Panc1 (cell line): ENCODE measurements around the gene EEF2. TPM values are rescaled to one million over a fixed set of nuclear protein-coding genes. Genes with fewer than 3 reads are reported as not detected.

Source experiments
- ATAC-seq: fragments of 200-7000 bp; cut with Tn5 transposase; 2 replicates; pipeline ENCODE4 v1.9.1; 2020; ENCODE audit warnings: mild to moderate bottlenecking, moderate library complexity
- BruUV-seq: library from RNA; stranded (reverse); fragments of 400-500 nt; replicated peaks from 2 replicates; lab custom pipeline; 2021; lab: Mats Ljungman, UMichigan
- CTCF ChIA-PET: fragments of 300-600 bp; sonication (Branson Sonifier 250); formaldehyde crosslinking; loops from one replicate; lab custom pipeline; 2022; ENCODE audit warnings: antibody characterized with exemption; lab: Charles Lee
- POLR2A ChIA-PET: fragments of 300-600 bp; sonication (Branson Sonifier 250); formaldehyde crosslinking; loops from one replicate; lab custom pipeline; 2022; ENCODE audit warnings: antibody characterized with exemption; lab: Charles Lee
- DNase-seq: peaks from one replicate; pipeline ENCODE4 v3.0.0-alpha.2; 2010; ENCODE audit warnings: low read depth, low spot score
- H3K27ac ChIP-seq: 2 replicates; pipeline ENCODE4 v1.5.1; 2011; ENCODE audit warnings: mild to moderate bottlenecking, low read length, inconsistent platforms
- H3K27me3 ChIP-seq: fragments of 200-500 bp; sonication (Bioruptor generic); 2 replicates; pipeline ENCODE4 v1.6.0; 2014; ENCODE audit warnings: low read length, inconsistent platforms; ENCODE audit not compliant: control insufficient read depth, insufficient read depth
- H3K36me3 ChIP-seq: fragments of 200-500 bp; sonication (Bioruptor generic); 2 replicates; pipeline ENCODE4 v1.5.1; 2014; ENCODE audit warnings: inconsistent platforms, mild to moderate bottlenecking, low read length, moderate library complexity; ENCODE audit not compliant: control insufficient read depth, insufficient read depth
- H3K4me1 ChIP-seq: 2 replicates; pipeline ENCODE4 v1.5.1; 2011; ENCODE audit warnings: inconsistent platforms, mild to moderate bottlenecking, low read length, moderate library complexity; ENCODE audit not compliant: control insufficient read depth, insufficient read depth
- H3K4me3 ChIP-seq, 2 experiments: 2 replicates each; pipeline ENCODE4 v1.5.1; 2011 to 2012; ENCODE audit warnings: low read depth in 2 of 2, low read length in 2 of 2, mild to moderate bottlenecking in 2 of 2, inconsistent platforms in 1 of 2, moderate library complexity in 1 of 2
- H3K9me3 ChIP-seq: fragments of 200-500 bp; sonication (Bioruptor generic); 2 replicates; pipeline ENCODE4 v1.5.1; 2014; ENCODE audit warnings: low read depth, mild to moderate bottlenecking, inconsistent platforms, low read length, moderate library complexity; ENCODE audit not compliant: control insufficient read depth, insufficient read depth
- CTCF ChIP-seq: fragments of 450-650 bp; IDR thresholded peaks from 2 replicates; pipeline ENCODE4 v1.5.1; 2017; ENCODE audit warnings: mild to moderate bottlenecking
- POLR2AphosphoS5 ChIP-seq: IDR thresholded peaks from 2 replicates; pipeline ENCODE4 v1.6.1; 2012; ENCODE audit warnings: mild to moderate bottlenecking, low read depth, low read length, moderate library complexity
- REST ChIP-seq, 2 experiments: IDR thresholded peaks; 2 replicates each; pipeline ENCODE4 v1.6.1; 2011 to 2012; ENCODE audit warnings: low read depth in 2 of 2, control low read depth in 1 of 2, low read length in 1 of 2, mild to moderate bottlenecking in 1 of 2, moderate library complexity in 1 of 2; ENCODE audit not compliant: insufficient read depth in 1 of 2
- SIN3A ChIP-seq: IDR thresholded peaks from 2 replicates; pipeline ENCODE4 v1.6.1; 2012; ENCODE audit warnings: low read depth, mild to moderate bottlenecking, low read length, moderate library complexity, borderline replicate concordance; ENCODE audit not compliant: insufficient read depth
- TCF7L2 ChIP-seq: IDR thresholded peaks from 2 replicates; pipeline ENCODE4 v1.6.1; 2011; ENCODE audit warnings: mild to moderate bottlenecking, low read depth, low read length, inconsistent platforms
- in situ Hi-C: cut with HindIII; loops from 2 replicates; pipeline ENCODE4 v1.10.0; 2016; ENCODE audit warnings: low sequenced_read_pairs, low pct_unique_long_range_greater_than_20kb
- intact Hi-C: fragments of 100-400 bp; cut with micrococcal nuclease; formaldehyde crosslinking; loops from one replicate; pipeline ENCODE4 v1.10.0; 2022; ENCODE audit not compliant: unreplicated experiment
- total RNA-seq: library from RNA; stranded (reverse); gene quantifications from one replicate; pipeline ENCODE4 v1.2.1, GENCODE V29; 2021; ENCODE audit not compliant: unreplicated experiment

The EEF2 gene
- total RNA-seq, 1 experiment from 2014 or later, result 1,391 TPM

- H3K4me3 ChIP-seq, result no peak overlapping the region
- H3K4me1 ChIP-seq, result peaks cover 11% of the 10 kb centered on the region
- POLR2A ChIA-PET, result no interaction called here
- H3K27me3 ChIP-seq, result no peaks in the 10 kb centered on the region
- H3K27ac ChIP-seq, result no peak overlapping the region
- H3K36me3 ChIP-seq, result peaks cover 3% of the 10 kb centered on the region
- DNase-seq (no peak), ATAC-seq (no peak)
- CTCF ChIA-PET, result no interaction called here
- BruUV-seq, result no TSS peak
- no peak for TF ChIP-seq POLR2AphosphoS5
- no peak for TF ChIP-seq SIN3A
- no peak for TF ChIP-seq REST (IDR thresholded peaks at IDR 0.05; ENCODE audit: insufficient read depth in 1 of 2, low read depth in 2 of 2, low read length in 1 of 2)
- no peak for TF ChIP-seq CTCF
- no peak for TF ChIP-seq TCF7L2
- no peaks in the 10 kb centered on the region for H3K9me3 ChIP-seq
- intact Hi-C loops (no loop called here), in situ Hi-C loops (no loop called here)
These were observed 20.7 kb downstream of the EEF2 start for GRCh38 chr19:3964256-3965194.

GRCh38 chr19:3963458-3964255 is 21.6 kb downstream of the EEF2 start:
- Histone ChIP-seq H3K27ac (no peak overlapping the region), H3K9me3 (no peaks in the 10 kb centered on the region), H3K27me3 (no peaks in the 10 kb centered on the region), H3K4me1 (peaks cover 3% of the 10 kb centered on the region), H3K4me3 (no peak overlapping the region), H3K36me3 (peaks cover 3% of the 10 kb centered on the region)
- intact Hi-C loops (no loop called here), in situ Hi-C loops (no loop called here)
- no peak for ATAC-seq
- ChIA-PET POLR2A (no interaction called here), CTCF (no interaction called here)
- no peak for TF ChIP-seq REST (IDR thresholded peaks at IDR 0.05; ENCODE audit: insufficient read depth in 1 of 2, low read depth in 2 of 2, low read length in 1 of 2)
- TF ChIP-seq SIN3A, result no peak
- no peak for TF ChIP-seq CTCF
- no peak for TF ChIP-seq POLR2AphosphoS5
- TF ChIP-seq TCF7L2, result no peak
- DNase-seq, result no peak
- no TSS peak for BruUV-seq
